ENCODE measurements around the gene CUBN. TPM values are rescaled to one million over a fixed set of nuclear protein-coding genes. Genes with fewer than 3 reads are reported as not detected.
"Not testable (repeated sequence)": the region's sequence is repeated elsewhere in the genome, so short reads cannot be mapped to it uniquely, and the experiment has no call there.

Gene CUBN
- total and polyA plus RNA-seq, 3 experiments from 2014 or later, result 0.73 to 0.92 (median 0.83) TPM

GRCh38 chr10:17013131-17013983 is 116.3 kb downstream of the CUBN start:
- Mint-ChIP-seq H3K36me3 (peaks cover 6 to 10% (median 7%) of the 10 kb centered on the region in 3 donors), H3K4me1 (peaks cover 8 to 16% (median 14%) of the 10 kb centered on the region in 3 donors), H3K27ac (peak overlapping the region in 6 of 8 donors; percentile 9 to 90 (median 20))
- H3K9me3 Mint-ChIP-seq; H3K9me3 ChIP-seq (ENCODE audit: low read length); POLR2A ChIA-PET; H3K4me3 ChIP-seq (ENCODE audit: low read length); H3K4me1 ChIP-seq (ENCODE audit: insufficient read depth, low read length); H3K27me3 Mint-ChIP-seq; H3K36me3 ChIP-seq (ENCODE audit: insufficient read depth, low read length); H3K27ac ChIP-seq (ENCODE audit: low read depth, low read length); H3K27me3 ChIP-seq (ENCODE audit: insufficient read depth, low read length, poor library complexity, severe bottlenecking); CTCF ChIA-PET; H3K4me3 Mint-ChIP-seq; DNase-seq: not testable (repeated sequence)

GRCh38 chr10:17012731-17013130 is 116.9 kb downstream of the CUBN start:
- H3K4me3 ChIP-seq (ENCODE audit: low read length); H3K4me3 Mint-ChIP-seq; H3K36me3 Mint-ChIP-seq; H3K36me3 ChIP-seq (ENCODE audit: insufficient read depth, low read length); H3K9me3 Mint-ChIP-seq; H3K27me3 ChIP-seq (ENCODE audit: insufficient read depth, low read length, poor library complexity, severe bottlenecking); H3K27me3 Mint-ChIP-seq; H3K4me1 ChIP-seq (ENCODE audit: insufficient read depth, low read length); POLR2A ChIA-PET; DNase-seq; H3K27ac ChIP-seq (ENCODE audit: low read depth, low read length); CTCF ChIA-PET; H3K9me3 ChIP-seq (ENCODE audit: low read length): not testable (repeated sequence)
- Mint-ChIP-seq H3K4me1 (peaks cover 8 to 17% (median 16%) of the 10 kb centered on the region in 3 donors), H3K27ac (peak overlapping the region in 3 of 8 donors; percentile 20 to 90 (median 53))

- H3K27me3 ChIP-seq (ENCODE audit: insufficient read depth, low read length, poor library complexity, severe bottlenecking), result no peaks in the 10 kb centered on the region
- H3K4me3 ChIP-seq (ENCODE audit: low read length), result no peak overlapping the region
- Mint-ChIP-seq H3K27me3 (no peaks in the 10 kb centered on the region), H3K4me1 (peaks cover 10 to 21% (median 21%) of the 10 kb centered on the region in 3 donors), H3K36me3 (peaks cover 5 to 7% (median 6%) of the 10 kb centered on the region in 3 donors), H3K27ac (peak overlapping the region in 2 of 8 donors; percentile 47 to 52), H3K9me3 (no peaks in the 10 kb centered on the region), H3K4me3 (no peak overlapping the region)
- no peak overlapping the region for H3K27ac ChIP-seq (ENCODE audit: low read depth, low read length)
- POLR2A ChIA-PET, result no interaction called here
- H3K4me1 ChIP-seq (ENCODE audit: insufficient read depth, low read length), result peaks cover 13% of the 10 kb centered on the region
- CTCF ChIA-PET, result no interaction called here
- no peaks in the 10 kb centered on the region for H3K36me3 ChIP-seq (ENCODE audit: insufficient read depth, low read length)
- no peaks in the 10 kb centered on the region for H3K9me3 ChIP-seq (ENCODE audit: low read length)
- DNase-seq, result no peak
Observed at GRCh38 chr10:17010363-17011145, 119.1 kb downstream of the CUBN start.

- H3K27ac Mint-ChIP-seq, result no peak overlapping the region
- no peak for DNase-seq
- ChIA-PET CTCF (no interaction called here), POLR2A (no interaction called here)
- no peaks in the 10 kb centered on the region for H3K27me3 ChIP-seq (ENCODE audit: insufficient read depth, low read length, poor library complexity, severe bottlenecking)
- H3K4me1 Mint-ChIP-seq, result peaks cover 14 to 24% (median 22%) of the 10 kb centered on the region in 3 donors
- no peak overlapping the region for H3K4me3 ChIP-seq (ENCODE audit: low read length)
- no peaks in the 10 kb centered on the region for H3K9me3 Mint-ChIP-seq
- no peak overlapping the region for H3K4me3 Mint-ChIP-seq
- peaks cover 5 to 7% (median 6%) of the 10 kb centered on the region in 3 donors for H3K36me3 Mint-ChIP-seq
- peaks cover 14% of the 10 kb centered on the region for H3K4me1 ChIP-seq (ENCODE audit: insufficient read depth, low read length)
- no peaks in the 10 kb centered on the region for H3K36me3 ChIP-seq (ENCODE audit: insufficient read depth, low read length)
- H3K9me3 ChIP-seq (ENCODE audit: low read length), result no peaks in the 10 kb centered on the region
- H3K27ac ChIP-seq (ENCODE audit: low read depth, low read length), result no peak overlapping the region
- H3K27me3 Mint-ChIP-seq, result no peaks in the 10 kb centered on the region
Observed at GRCh38 chr10:17009212-17009700, 120.4 kb downstream of the CUBN start.

- peak overlapping the region in 4 of 8 donors; percentile 45 to 69 (median 64) for H3K27ac Mint-ChIP-seq
- ChIA-PET POLR2A (no interaction called here), CTCF (no interaction called here)
Observed at GRCh38 chr10:17007418-17007770, 122.2 kb downstream of the CUBN start.

GRCh38 chr10:17006631-17007417 is 122.8 kb downstream of the CUBN start:
- Histone ChIP-seq H3K4me3 (ENCODE audit: low read length) (no peak overlapping the region), H3K36me3 (ENCODE audit: insufficient read depth, low read length) (no peaks in the 10 kb centered on the region), H3K27me3 (ENCODE audit: insufficient read depth, low read length, poor library complexity, severe bottlenecking) (no peaks in the 10 kb centered on the region), H3K9me3 (ENCODE audit: low read length) (no peaks in the 10 kb centered on the region), H3K27ac (ENCODE audit: low read depth, low read length) (no peak overlapping the region), H3K4me1 (ENCODE audit: insufficient read depth, low read length) (peaks cover 38% of the 10 kb centered on the region)
- Mint-ChIP-seq H3K36me3 (peaks cover 5 to 7% (median 6%) of the 10 kb centered on the region in 3 donors), H3K4me1 (peaks cover 30 to 38% (median 31%) of the 10 kb centered on the region in 3 donors), H3K27me3 (no peaks in the 10 kb centered on the region), H3K27ac (peak overlapping the region in 5 of 8 donors; percentile 45 to 87 (median 68)), H3K4me3 (no peak overlapping the region), H3K9me3 (no peaks in the 10 kb centered on the region)
- POLR2A ChIA-PET, result no interaction called here
- DNase-seq, result peak in 1 of 5 donors; percentile 38
- CTCF ChIA-PET, result interaction anchor here (0.7 kb wide), 1 partner anchor 10 kb away, joined by 3 read pairs; no protein-coding TSS in a partner anchor

More at GRCh38 chr10:17007418-17007770, 122.2 kb downstream of the CUBN start:
- Mint-ChIP-seq H3K9me3 (no peaks in the 10 kb centered on the region), H3K27me3 (no peaks in the 10 kb centered on the region), H3K36me3 (peaks cover 5 to 7% (median 6%) of the 10 kb centered on the region in 3 donors), H3K4me3 (no peak overlapping the region), H3K4me1 (peaks cover 25 to 32% (median 25%) of the 10 kb centered on the region in 3 donors)
- Histone ChIP-seq H3K36me3 (ENCODE audit: insufficient read depth, low read length) (no peaks in the 10 kb centered on the region), H3K9me3 (ENCODE audit: low read length) (no peaks in the 10 kb centered on the region), H3K27ac (ENCODE audit: low read depth, low read length) (no peak overlapping the region), H3K4me3 (ENCODE audit: low read length) (no peak overlapping the region), H3K27me3 (ENCODE audit: insufficient read depth, low read length, poor library complexity, severe bottlenecking) (no peaks in the 10 kb centered on the region), H3K4me1 (ENCODE audit: insufficient read depth, low read length) (peaks cover 32% of the 10 kb centered on the region)
- no peak for DNase-seq

- Histone ChIP-seq H3K36me3 (ENCODE audit: insufficient read depth, low read length) (no peaks in the 10 kb centered on the region), H3K9me3 (ENCODE audit: low read length) (no peaks in the 10 kb centered on the region), H3K4me3 (ENCODE audit: low read length) (no peak overlapping the region), H3K4me1 (ENCODE audit: insufficient read depth, low read length) (peaks cover 45% of the 10 kb centered on the region), H3K27ac (ENCODE audit: low read depth, low read length) (no peak overlapping the region), H3K27me3 (ENCODE audit: insufficient read depth, low read length, poor library complexity, severe bottlenecking) (no peaks in the 10 kb centered on the region)
- ChIA-PET CTCF (interaction anchor here (0.7 kb wide), 1 partner anchor 9 kb away, joined by 3 read pairs; no protein-coding TSS in a partner anchor), POLR2A (no interaction called here)
- H3K36me3 Mint-ChIP-seq, result peaks cover 0 to 3% (median under 1%) of the 10 kb centered on the region in 3 donors
- peaks cover 36 to 42% (median 37%) of the 10 kb centered on the region in 3 donors for H3K4me1 Mint-ChIP-seq
- H3K27me3 Mint-ChIP-seq, result no peaks in the 10 kb centered on the region
- H3K9me3 Mint-ChIP-seq, result no peaks in the 10 kb centered on the region
- H3K27ac Mint-ChIP-seq, result peak overlapping the region in 5 of 8 donors; percentile 23 to 99 (median 61)
- H3K4me3 Mint-ChIP-seq, result no peak overlapping the region
- no peak for DNase-seq
Observed at GRCh38 chr10:17005621-17006566, 123.7 kb downstream of the CUBN start.
